Endothelial cell of umbilical vein (primary cell): ENCODE results near the gene TARS1. TPM values are rescaled to one million over a fixed set of nuclear protein-coding genes. Genes with fewer than 3 reads are reported as not detected.

Experiments used
- BruUV-seq: library from RNA; stranded (reverse); fragments of 400-500 nt; replicated peaks from 2 replicates; lab custom pipeline; 2021; lab: Mats Ljungman, UMichigan
- CTCF ChIA-PET: fragments of 300-600, 350-600 bp; sonication (Branson Sonifier 250); formaldehyde crosslinking; loops from one replicate; lab custom pipeline; 2021; ENCODE audit warnings: antibody characterized with exemption, inconsistent platforms; lab: Charles Lee
- POLR2A ChIA-PET: fragments of 300-600, 350-600 bp; sonication (Branson Sonifier 250); formaldehyde crosslinking; loops from one replicate; lab custom pipeline; 2021; ENCODE audit warnings: antibody characterized with exemption, inconsistent platforms; lab: Charles Lee
- DNase-seq: peaks from one replicate; pipeline ENCODE4 v3.0.0-alpha.2; 2011; ENCODE audit warnings: low read depth, low spot score
- FAIRE-seq: peaks from 2 replicates; lab custom pipeline; 2011; peaks lifted over from hg19 to GRCh38; lab: Jason Lieb, UNC
- H2AFZ ChIP-seq: 2 replicates; pipeline ENCODE4 v1.6.0; 2012; ENCODE audit warnings: low read depth, low read length, control low read depth, inconsistent platforms
- H3K27ac ChIP-seq: 2 replicates; pipeline ENCODE4 v1.5.1; 2011; ENCODE audit warnings: low read depth, mild to moderate bottlenecking, control low read depth, low read length, moderate library complexity; ENCODE audit not compliant: insufficient read depth
- H3K27me3 ChIP-seq, 2 experiments: 2 replicates each; pipeline versions ENCODE4 v1.6.0 to v1.6.1; 2011; ENCODE audit warnings: low read length in 2 of 2, mixed read lengths in 1 of 2; ENCODE audit not compliant: control insufficient read depth in 2 of 2, insufficient read depth in 2 of 2
- H3K36me3 ChIP-seq, 2 experiments: 2 replicates in 1 of 2; 3 replicates in 1 of 2; pipeline ENCODE4 v1.5.1; 2011; ENCODE audit warnings: low read length in 2 of 2, mild to moderate bottlenecking in 1 of 2, moderate library complexity in 1 of 2; ENCODE audit not compliant: control insufficient read depth in 2 of 2, insufficient read depth in 2 of 2; ENCODE audit errors: extremely low read depth in 1 of 2
- H3K4me1 ChIP-seq: 3 replicates; pipeline ENCODE4 v1.5.1; 2011; ENCODE audit warnings: mild to moderate bottlenecking, low read length; ENCODE audit not compliant: control insufficient read depth, insufficient read depth; ENCODE audit errors: extremely low read depth
- H3K4me2 ChIP-seq: 2 replicates; pipeline ENCODE4 v1.6.1; 2011; ENCODE audit warnings: low read length, control low read depth, mixed read lengths; ENCODE audit not compliant: insufficient read depth
- H3K4me3 ChIP-seq, 3 experiments: fragments of 200-600 bp in 1 of 3; sonication (generic), shearing (Covaris generic) in 1 of 3; replicated peaks in 1 of 3; 2 replicates each; pipeline ENCODE4 v1.5.1; 2011 to 2016; ENCODE audit warnings: control low read depth in 3 of 3, low read length in 3 of 3, mild to moderate bottlenecking in 2 of 3, inconsistent platforms in 1 of 3, low read depth in 1 of 3, moderate library complexity in 1 of 3; ENCODE audit not compliant: insufficient read depth in 1 of 3
- H3K79me2 ChIP-seq: 2 replicates; pipeline ENCODE4 v1.6.0; 2012; ENCODE audit warnings: low read length, inconsistent platforms; ENCODE audit not compliant: control insufficient read depth, insufficient read depth
- H3K9ac ChIP-seq: replicated peaks from 2 replicates; pipeline ENCODE3; 2011; ENCODE audit warnings: low read length, control low read depth; ENCODE audit not compliant: insufficient read depth; ENCODE audit errors: extremely low read depth
- H3K9me1 ChIP-seq: replicated peaks from 3 replicates; pipeline ENCODE4 v1.6.0; 2011; ENCODE audit warnings: mild to moderate bottlenecking, low read length; ENCODE audit not compliant: control insufficient read depth, insufficient read depth; ENCODE audit errors: extremely low read depth
- H3K9me3 ChIP-seq: replicated peaks from 2 replicates; pipeline ENCODE4 v1.5.1; 2012; ENCODE audit warnings: low read length, inconsistent platforms; ENCODE audit not compliant: control insufficient read depth, insufficient read depth
- H4K20me1 ChIP-seq: replicated peaks from 2 replicates; pipeline ENCODE3; 2011; ENCODE audit warnings: mild to moderate bottlenecking, low read length; ENCODE audit not compliant: control insufficient read depth, insufficient read depth; ENCODE audit errors: extremely low read depth
- EZH2 ChIP-seq: IDR thresholded peaks from 2 replicates; pipeline ENCODE4 v1.6.1; 2012; ENCODE audit warnings: borderline replicate concordance, low read depth, mild to moderate bottlenecking, moderate library complexity, low read length, inconsistent platforms; ENCODE audit not compliant: severe bottlenecking
- FOS ChIP-seq: IDR thresholded peaks from 2 replicates; pipeline ENCODE4 v1.6.1; 2011; ENCODE audit warnings: mild to moderate bottlenecking, low read length, moderate library complexity, borderline replicate concordance; ENCODE audit not compliant: insufficient read depth
- JUN ChIP-seq: IDR thresholded peaks from 2 replicates; pipeline ENCODE4 v1.6.1; 2011; ENCODE audit warnings: borderline replicate concordance, low read depth; ENCODE audit not compliant: insufficient read length, insufficient read depth
- MYC ChIP-seq: IDR thresholded peaks from one replicate; pipeline ENCODE4 v1.6.1; 2011; ENCODE audit warnings: mild to moderate bottlenecking, low read depth, low read length
- POLR2A ChIP-seq: IDR thresholded peaks from 2 replicates; pipeline ENCODE4 v1.6.1; 2012; ENCODE audit warnings: low read depth, mild to moderate bottlenecking, control low read depth, low read length
- dilution Hi-C: fragments of 300-500 bp; cut with MboI; formaldehyde crosslinking; loops from one replicate; pipeline ENCODE4 v1.15.0; 2019; ENCODE audit warnings: low sequenced_read_pairs; ENCODE audit not compliant: extremely low pct_ligation_motif_present
- intact Hi-C: fragments of 100-400 bp; cut with micrococcal nuclease; formaldehyde crosslinking; loops from one replicate; pipeline ENCODE4 v1.10.0; 2022
- polyA plus RNA-seq, 4 experiments: library from polyadenylated mRNA; depleted of rRNA in 3 of 4; stranded (reverse) in 3 of 4; unstranded in 1 of 4; fragments of >200 nt; gene quantifications; 2 replicates each; pipeline versions ENCODE4 v1.2.1 to v1.2.3, GENCODE V29; 2011 to 2012; ENCODE audit warnings: missing spikeins in 1 of 4
- total RNA-seq: library from RNA; stranded (reverse); gene quantifications from 2 replicates; pipeline ENCODE4 v1.2.3, GENCODE V29; 2021

TARS1 gene
- total and polyA plus RNA-seq, 2 donors (not counting 3 experiments of a cell fraction or from before 2014, with no cell fraction given) = 39.1 to 175 TPM

DNA sequence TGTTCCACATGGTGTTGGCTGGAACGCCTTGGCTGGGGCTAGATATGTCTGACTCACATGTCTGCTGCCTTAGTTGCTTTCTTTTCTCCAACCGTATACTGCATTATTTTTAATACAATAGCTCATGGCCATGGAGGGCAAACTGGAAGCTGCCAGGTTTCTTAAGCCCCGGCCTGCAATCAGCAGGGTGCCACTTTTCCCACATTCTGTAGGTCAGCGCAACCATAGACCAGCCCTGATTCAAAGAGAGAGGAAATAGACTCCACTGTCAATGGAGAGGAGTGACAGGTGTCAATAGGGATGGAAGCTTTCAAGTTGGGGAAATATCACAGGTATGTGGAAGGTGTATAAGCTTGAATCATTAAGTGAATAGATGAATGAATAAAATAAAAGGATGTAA lies 60.5 kb downstream of the TARS1 start:
- dilution Hi-C loops (no loop called here), intact Hi-C loops (no loop called here)
- Histone ChIP-seq H3K9me3 (no peaks in the 10 kb centered on the region), H3K4me1 (no peaks in the 10 kb centered on the region), H3K9me1 (no peaks in the 10 kb centered on the region), H3K4me2 (no peak overlapping the region), H3K9ac (no peak overlapping the region), H3K27me3 (no peaks in the 10 kb centered on the region), H2AFZ (no peak overlapping the region), H4K20me1 (no peaks in the 10 kb centered on the region), H3K27ac (no peak overlapping the region), H3K36me3 (no peaks in the 10 kb centered on the region), H3K4me3 (no peak overlapping the region), H3K79me2 (no peaks in the 10 kb centered on the region)
- FAIRE-seq = no peak
- no TSS peak for BruUV-seq
- TF ChIP-seq EZH2 (no peak), MYC (no peak), POLR2A (no peak)
- DNase-seq = no peak
- ChIA-PET POLR2A (no interaction called here), CTCF (interaction anchor here (0.8 kb wide), 1 partner anchor 469 kb away, joined by 4 read pairs; no protein-coding TSS in a partner anchor)

DNA sequence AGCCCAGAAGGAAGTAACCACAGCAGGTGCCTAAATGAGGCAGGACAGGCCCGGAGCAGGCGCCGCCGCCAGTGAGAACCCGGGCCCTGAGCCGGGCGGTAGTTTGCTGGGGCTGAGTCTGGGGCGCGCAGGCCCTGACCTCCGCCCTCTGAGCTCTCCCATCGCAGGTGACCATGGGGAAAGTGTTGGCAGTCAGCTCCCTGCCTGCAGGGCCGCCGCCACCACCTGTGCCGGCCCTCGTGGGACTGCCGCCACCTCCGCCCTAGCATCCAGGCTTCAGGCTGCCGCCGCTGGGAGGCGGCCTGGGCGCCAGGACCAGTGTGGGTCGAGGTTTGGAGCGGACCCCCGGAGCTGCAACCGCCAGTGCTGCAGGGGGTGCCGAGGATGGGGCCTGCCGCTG lies 61.1 kb downstream of the TARS1 start:
- no peak for FAIRE-seq
- TF ChIP-seq FOS = no peak
- no peak for TF ChIP-seq MYC
- no peak for TF ChIP-seq JUN

More for the DNA sequence above, 61.1 kb downstream of the TARS1 start:
- Histone ChIP-seq H3K4me3 (no peak overlapping the region), H3K36me3 (no peaks in the 10 kb centered on the region), H3K27ac (no peak overlapping the region), H3K9ac (no peak overlapping the region), H3K27me3 (no peaks in the 10 kb centered on the region), H4K20me1 (no peaks in the 10 kb centered on the region), H3K4me1 (no peaks in the 10 kb centered on the region), H3K9me3 (no peaks in the 10 kb centered on the region), H2AFZ (no peak overlapping the region), H3K4me2 (no peak overlapping the region), H3K9me1 (no peaks in the 10 kb centered on the region), H3K79me2 (no peaks in the 10 kb centered on the region)
- ChIA-PET CTCF (interaction anchor here (0.8 kb wide), 1 partner anchor 468 kb away, joined by 4 read pairs; no protein-coding TSS in a partner anchor), POLR2A (no interaction called here)
- DNase-seq = no peak
- intact Hi-C loops (no loop called here), dilution Hi-C loops (no loop called here)
- no TSS peak for BruUV-seq
